A673 (cell line): ENCODE measurements around the gene SRMS. TPM values are rescaled to one million over a fixed set of nuclear protein-coding genes. Genes with fewer than 3 reads are reported as not detected.

Source experiments
- BruUV-seq: library from RNA; stranded (reverse); fragments of 400-500 nt; replicated peaks from 2 replicates; lab custom pipeline; 2021; lab: Mats Ljungman, UMichigan
- CTCF ChIA-PET: fragments of 300-600 bp; sonication (Branson Sonifier 250); formaldehyde crosslinking; loops from one replicate; lab custom pipeline; 2022; ENCODE audit warnings: antibody characterized with exemption; lab: Charles Lee
- POLR2A ChIA-PET: fragments of 300-600 bp; sonication (Branson Sonifier 250); formaldehyde crosslinking; loops from one replicate; lab custom pipeline; 2022; ENCODE audit warnings: antibody characterized with exemption; ENCODE audit not compliant: low non-redundant PET; lab: Charles Lee
- DNase-seq: peaks from one replicate; pipeline ENCODE4 v3.0.0-alpha.2; 2015; ENCODE audit warnings: low spot score
- H3K27ac ChIP-seq: fragments of 200-600 bp; sonication (generic); 2 replicates; pipeline ENCODE4 v1.5.1; 2016; ENCODE audit warnings: mixed run types, low read depth, mild to moderate bottlenecking, mixed read lengths, antibody characterized with exemption, low read length; ENCODE audit not compliant: poor library complexity, severe bottlenecking
- H3K27me3 ChIP-seq: fragments of 200-600 bp; sonication (generic); replicated peaks from 2 replicates; pipeline ENCODE4 v1.6.1; 2017; ENCODE audit warnings: mixed run types, low read depth, mild to moderate bottlenecking, mixed read lengths, antibody characterized with exemption, low read length; ENCODE audit not compliant: insufficient read depth, poor library complexity
- H3K36me3 ChIP-seq: fragments of 200-600 bp; sonication (generic); 2 replicates; pipeline ENCODE4 v1.6.1; 2016; ENCODE audit warnings: mixed run types, mild to moderate bottlenecking, mixed read lengths, antibody characterized with exemption, low read length; ENCODE audit not compliant: insufficient read depth, poor library complexity, severe bottlenecking
- H3K4me1 ChIP-seq: fragments of 200-600 bp; sonication (generic); 2 replicates; pipeline ENCODE4 v1.6.1; 2017; ENCODE audit warnings: mixed run types, mild to moderate bottlenecking, mixed read lengths, antibody characterized with exemption, low read length; ENCODE audit not compliant: insufficient read depth, poor library complexity, severe bottlenecking
- H3K4me3 ChIP-seq: fragments of 200-600 bp; sonication (generic); 2 replicates; pipeline ENCODE4 v1.5.1; 2016; ENCODE audit warnings: low read depth, mixed run types, mild to moderate bottlenecking, mixed read lengths, low read length; ENCODE audit not compliant: poor library complexity, severe bottlenecking
- H3K9me3 ChIP-seq: fragments of 200-600 bp; sonication (generic); 2 replicates; pipeline ENCODE4 v1.6.1; 2016; ENCODE audit warnings: mixed run types, low read depth, mild to moderate bottlenecking, mixed read lengths, antibody characterized with exemption, low read length; ENCODE audit not compliant: poor library complexity, severe bottlenecking
- EZH2 ChIP-seq: fragments of 200-600 bp; sonication (generic); IDR thresholded peaks from 2 replicates; pipeline ENCODE4 v1.6.1; 2017; ENCODE audit warnings: borderline replicate concordance, low read depth, mild to moderate bottlenecking, mixed read lengths, antibody characterized with exemption, low read length; ENCODE audit not compliant: poor library complexity, severe bottlenecking
- intact Hi-C: fragments of 100-400 bp; cut with micrococcal nuclease; formaldehyde crosslinking; loops from one replicate; pipeline ENCODE4 v1.10.0; 2022; ENCODE audit not compliant: unreplicated experiment
- total RNA-seq: library from RNA; stranded (reverse); gene quantifications from 2 replicates; pipeline ENCODE4 v1.2.3, GENCODE V29; 2021
- TF ChIP-seq, protein P1 (sequence below): fragments of 300-800, 200-600 bp; sonication (generic); conservative IDR thresholded peaks from 2 replicates; pipeline ENCODE4 v1.5.1; 2017; ENCODE audit warnings: low read depth, mild to moderate bottlenecking, antibody characterized with exemption, low read length, moderate library complexity, mixed read lengths

Gene SRMS
- total RNA-seq, 1 experiment from 2014 or later: not detected

DNA sequence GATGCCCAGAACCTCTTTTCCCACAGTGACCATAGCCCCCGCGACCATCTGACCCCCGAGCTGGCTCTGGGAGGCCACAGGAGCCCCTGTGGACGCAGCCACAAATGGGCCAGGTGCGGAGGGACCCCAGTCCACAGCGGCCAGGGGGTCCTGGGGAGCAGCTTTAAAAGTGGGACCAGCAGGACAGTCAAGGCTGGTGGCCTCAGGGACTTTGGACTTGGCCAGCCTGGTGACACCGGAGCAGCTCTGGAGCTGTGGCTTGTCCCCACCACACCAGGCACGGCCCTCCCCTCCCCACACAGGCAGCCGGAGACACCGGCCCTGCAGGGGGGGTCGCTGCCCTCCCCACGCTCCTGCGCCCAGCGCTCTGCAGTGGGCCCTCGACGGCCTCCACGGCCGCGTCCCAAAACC is 9.9 kb upstream of the SRMS start:
- Histone ChIP-seq H3K27ac (no peak overlapping the region), H3K9me3 (no peaks in the 10 kb centered on the region), H3K4me1 (peaks cover 14% of the 10 kb centered on the region), H3K27me3 (no peaks in the 10 kb centered on the region), H3K36me3 (no peaks in the 10 kb centered on the region), H3K4me3 (no peak overlapping the region)
- intact Hi-C loops: no loop called here
- CTCF ChIA-PET: no interaction called here
- DNase-seq: no peak
- POLR2A ChIA-PET: no interaction called here
- no peak for TF ChIP-seq EZH2
- TF ChIP-seq, protein P1, sequence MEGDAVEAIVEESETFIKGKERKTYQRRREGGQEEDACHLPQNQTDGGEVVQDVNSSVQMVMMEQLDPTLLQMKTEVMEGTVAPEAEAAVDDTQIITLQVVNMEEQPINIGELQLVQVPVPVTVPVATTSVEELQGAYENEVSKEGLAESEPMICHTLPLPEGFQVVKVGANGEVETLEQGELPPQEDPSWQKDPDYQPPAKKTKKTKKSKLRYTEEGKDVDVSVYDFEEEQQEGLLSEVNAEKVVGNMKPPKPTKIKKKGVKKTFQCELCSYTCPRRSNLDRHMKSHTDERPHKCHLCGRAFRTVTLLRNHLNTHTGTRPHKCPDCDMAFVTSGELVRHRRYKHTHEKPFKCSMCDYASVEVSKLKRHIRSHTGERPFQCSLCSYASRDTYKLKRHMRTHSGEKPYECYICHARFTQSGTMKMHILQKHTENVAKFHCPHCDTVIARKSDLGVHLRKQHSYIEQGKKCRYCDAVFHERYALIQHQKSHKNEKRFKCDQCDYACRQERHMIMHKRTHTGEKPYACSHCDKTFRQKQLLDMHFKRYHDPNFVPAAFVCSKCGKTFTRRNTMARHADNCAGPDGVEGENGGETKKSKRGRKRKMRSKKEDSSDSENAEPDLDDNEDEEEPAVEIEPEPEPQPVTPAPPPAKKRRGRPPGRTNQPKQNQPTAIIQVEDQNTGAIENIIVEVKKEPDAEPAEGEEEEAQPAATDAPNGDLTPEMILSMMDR: no peak
- BruUV-seq: no TSS peak

- Histone ChIP-seq H3K27me3 (no peaks in the 10 kb centered on the region), H3K27ac (no peak overlapping the region), H3K36me3 (no peaks in the 10 kb centered on the region), H3K9me3 (no peaks in the 10 kb centered on the region), H3K4me1 (peaks cover 14% of the 10 kb centered on the region), H3K4me3 (no peak overlapping the region)
- TF ChIP-seq, protein P1: no peak
- no peak for TF ChIP-seq EZH2
- ChIA-PET POLR2A (no interaction called here), CTCF (no interaction called here)
- intact Hi-C loops: no loop called here
- BruUV-seq: no TSS peak
- DNase-seq: no peak
Measured at GRCh38 chr20:63556873-63557478, 9.4 kb upstream of the SRMS start.

GRCh38 chr20:63555661-63556381 is 8.3 kb upstream of the SRMS start:
- CTCF ChIA-PET: no interaction called here
- no TSS peak for BruUV-seq
- DNase-seq: no peak

More at GRCh38 chr20:63555661-63556381, 8.3 kb upstream of the SRMS start:
- TF ChIP-seq, protein P1: no peak
- TF ChIP-seq EZH2: no peak
- intact Hi-C loops: no loop called here
- POLR2A ChIA-PET: no interaction called here
- Histone ChIP-seq H3K27me3 (no peaks in the 10 kb centered on the region), H3K4me3 (no peak overlapping the region), H3K36me3 (no peaks in the 10 kb centered on the region), H3K27ac (no peak overlapping the region), H3K9me3 (no peaks in the 10 kb centered on the region), H3K4me1 (peaks cover 14% of the 10 kb centered on the region)
